Activated T-helper 17 cell treated with anti-CD3 and anti-CD28 coated beads, Interleukin-2, amount 50 U/mL, for 72 hours (primary cell): ENCODE measurements around the gene FANK1. TPM values are rescaled to one million over a fixed set of nuclear protein-coding genes. Genes with fewer than 3 reads are reported as not detected.
"Not testable (repeated sequence)": the region's sequence is repeated elsewhere in the genome, so short reads cannot be mapped to it uniquely, and the experiment has no call there.

Source experiments
- ATAC-seq: fragments of 150-1000 bp; cut with Tn5 transposase; replicated peaks from 2 replicates; pipeline ENCODE4 v1.10.0; 2021; ENCODE audit warnings: mild to moderate bottlenecking, moderate library complexity
- H3K27ac Mint-ChIP-seq: one replicate; pipeline ENCODE4 v1.8.0; 2022; ENCODE audit warnings: mixed read lengths
- H3K27me3 Mint-ChIP-seq: one replicate; pipeline ENCODE4 v1.8.0; 2022; ENCODE audit warnings: mixed read lengths
- H3K36me3 Mint-ChIP-seq: one replicate; pipeline ENCODE4 v1.8.0; 2022; ENCODE audit warnings: low read depth, mild to moderate bottlenecking, mixed read lengths
- H3K4me1 Mint-ChIP-seq: one replicate; pipeline ENCODE4 v1.8.0; 2022; ENCODE audit warnings: mixed read lengths
- H3K4me3 Mint-ChIP-seq: one replicate; pipeline ENCODE4 v1.8.0; 2022; ENCODE audit warnings: mild to moderate bottlenecking, mixed read lengths
- H3K9me3 Mint-ChIP-seq: one replicate; pipeline ENCODE4 v1.8.0; 2022; ENCODE audit warnings: mixed read lengths
- total RNA-seq, 2 donors: library from RNA; stranded (reverse); gene quantifications; one replicate each; pipeline ENCODE4 v1.2.3, GENCODE V29; 2022

FANK1 gene
- total RNA-seq, 2 donors from 2014 or later = 1.2 to 4.7 TPM

DNA sequence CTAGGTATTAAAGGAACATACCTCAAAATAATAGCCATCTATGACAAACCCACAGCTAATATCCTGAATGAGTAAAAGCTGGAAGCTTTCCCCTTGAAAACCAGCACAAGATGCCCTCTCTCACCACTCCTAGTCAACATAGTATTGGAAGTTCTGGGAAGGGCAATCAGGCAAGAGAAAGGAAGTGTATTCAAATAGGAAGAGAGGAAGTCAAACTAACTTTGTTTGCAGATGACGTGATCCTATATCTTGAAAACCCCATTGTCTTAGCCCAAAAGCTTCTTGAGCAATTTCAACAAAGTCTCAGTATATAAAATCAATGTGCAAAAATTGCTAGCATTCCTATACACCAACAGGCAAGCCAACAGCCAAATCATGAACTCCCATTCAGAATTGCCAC, 131.3 kb downstream of the FANK1 start:
- ATAC-seq = no peak
- Mint-ChIP-seq H3K27ac (no peak overlapping the region), H3K4me1 (no peaks in the 10 kb centered on the region), H3K36me3 (peaks cover 7% of the 10 kb centered on the region), H3K4me3 (no peak overlapping the region), H3K9me3 (peaks cover 15% of the 10 kb centered on the region), H3K27me3 (peaks cover 3% of the 10 kb centered on the region)

DNA sequence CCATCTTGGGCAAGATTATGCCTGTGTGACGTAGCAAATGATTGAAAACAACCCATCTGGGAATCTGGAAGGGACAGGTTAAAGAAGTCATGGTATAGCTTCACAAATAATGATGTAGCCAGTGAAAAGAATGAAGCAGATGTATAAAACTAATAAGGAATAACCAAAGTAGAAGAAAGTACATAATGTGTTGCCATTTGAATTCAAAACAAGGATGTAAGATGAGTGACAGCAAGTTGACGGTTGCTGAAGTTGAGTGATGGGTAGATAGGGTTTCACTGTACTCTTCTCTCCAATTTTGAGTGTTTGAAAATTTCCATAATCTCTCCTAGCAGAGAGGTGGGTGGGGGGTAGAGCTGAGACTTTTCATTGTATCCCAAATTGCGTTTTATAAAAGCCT, 133.6 kb downstream of the FANK1 start:
- Mint-ChIP-seq H3K9me3 (peaks cover 21% of the 10 kb centered on the region), H3K4me3 (no peak overlapping the region), H3K27me3 (no peaks in the 10 kb centered on the region), H3K27ac (no peak overlapping the region), H3K36me3 (peaks cover 12% of the 10 kb centered on the region), H3K4me1 (no peaks in the 10 kb centered on the region)
- no peak for ATAC-seq

DNA sequence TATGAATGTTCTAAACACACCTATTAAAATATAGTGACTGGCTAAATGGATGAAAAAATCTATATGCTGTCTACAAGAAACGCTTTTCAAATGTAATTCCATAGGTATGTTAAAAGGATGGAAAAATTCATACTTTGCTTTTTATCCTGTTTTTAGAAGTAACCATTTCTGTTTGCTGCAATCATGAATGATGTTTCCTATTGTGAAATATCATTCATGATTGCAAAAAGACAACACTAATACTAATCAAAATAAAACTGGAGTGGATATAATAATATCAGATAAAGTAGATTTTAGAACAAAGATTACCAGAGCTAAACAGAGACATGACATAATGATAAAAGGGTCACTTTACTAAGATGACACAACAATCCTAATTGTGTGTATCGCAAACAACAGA, 138.2 kb downstream of the FANK1 start:
- Mint-ChIP-seq H3K27ac (no peak overlapping the region), H3K36me3 (peaks cover 9% of the 10 kb centered on the region), H3K9me3 (peaks cover 6% of the 10 kb centered on the region), H3K4me3 (no peak overlapping the region), H3K27me3 (no peaks in the 10 kb centered on the region), H3K4me1 (no peaks in the 10 kb centered on the region)
- ATAC-seq = no peak

DNA sequence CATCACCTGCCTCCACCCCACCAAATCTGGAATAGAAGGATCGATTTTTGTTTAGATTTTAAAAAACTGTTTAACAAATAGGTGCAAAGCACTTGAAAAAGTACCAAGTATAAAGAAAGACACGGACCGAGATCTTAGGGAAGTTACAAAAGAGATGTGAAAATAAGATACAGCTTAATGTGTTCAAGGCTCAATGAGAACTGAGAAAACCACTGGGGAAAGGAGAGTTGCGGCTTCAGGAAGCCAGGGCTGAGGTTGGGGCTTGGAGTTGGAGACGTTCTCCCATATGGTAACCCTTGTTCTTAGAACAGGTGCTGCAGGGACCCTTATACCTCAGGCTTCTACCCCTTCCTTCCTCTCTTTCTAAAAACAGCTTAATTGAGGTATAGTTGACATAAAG, 140.2 kb downstream of the FANK1 start:
- no peak overlapping the region for H3K27ac Mint-ChIP-seq
- peaks cover 4% of the 10 kb centered on the region for H3K4me1 Mint-ChIP-seq
- H3K36me3 Mint-ChIP-seq = peaks cover 5% of the 10 kb centered on the region
- peaks cover 6% of the 10 kb centered on the region for H3K9me3 Mint-ChIP-seq
- ATAC-seq = no peak
- no peak overlapping the region for H3K4me3 Mint-ChIP-seq
- H3K27me3 Mint-ChIP-seq = no peaks in the 10 kb centered on the region

DNA sequence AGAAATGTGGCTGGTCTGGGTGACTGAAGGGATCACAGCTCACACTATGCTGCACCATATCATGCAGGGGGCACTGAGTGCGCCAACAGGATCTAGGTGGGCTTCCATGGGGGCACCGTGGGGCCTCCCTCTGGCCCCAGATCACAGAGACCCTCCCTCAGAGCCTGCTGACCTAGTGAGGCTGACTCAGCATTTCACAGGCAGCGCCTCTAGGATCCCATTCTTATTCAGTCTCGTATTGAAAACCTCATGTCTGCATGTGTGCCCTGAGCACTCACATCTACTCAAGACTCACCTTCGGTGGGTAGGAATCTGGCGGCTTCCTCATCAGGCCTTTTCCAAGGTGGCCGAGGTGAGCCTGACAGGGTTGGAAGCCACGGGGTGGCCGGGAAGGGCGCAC, 141.6 kb downstream of the FANK1 start:
- Mint-ChIP-seq H3K4me3 (no peak overlapping the region), H3K27me3 (no peaks in the 10 kb centered on the region), H3K27ac (no peak overlapping the region), H3K36me3 (peaks cover 5% of the 10 kb centered on the region), H3K9me3 (peaks cover 6% of the 10 kb centered on the region), H3K4me1 (peaks cover 12% of the 10 kb centered on the region)
- no peak for ATAC-seq

DNA sequence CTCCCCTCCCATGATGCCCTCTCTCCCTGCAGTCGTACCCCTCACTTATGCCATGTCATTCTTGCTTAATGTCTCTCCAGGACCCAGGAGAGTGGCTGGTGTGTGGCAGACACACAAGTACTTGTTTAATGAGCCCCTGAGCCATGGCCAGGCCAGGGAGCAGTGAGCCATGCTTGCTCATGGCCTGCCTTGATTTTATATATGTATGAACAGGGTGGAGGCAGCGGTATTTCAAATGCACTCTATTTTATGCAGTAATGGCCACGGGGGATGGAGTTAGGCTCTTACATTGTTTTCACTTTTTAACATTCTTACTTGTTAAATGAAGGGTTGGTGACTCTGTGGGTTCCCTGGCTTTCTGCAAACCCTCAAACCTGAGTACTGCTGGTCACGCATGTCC, 144.8 kb downstream of the FANK1 start:
- Mint-ChIP-seq H3K9me3 (no peaks in the 10 kb centered on the region), H3K4me3 (peak overlapping the region; percentile 62), H3K27me3 (no peaks in the 10 kb centered on the region), H3K4me1 (peaks cover 12% of the 10 kb centered on the region), H3K36me3 (no peaks in the 10 kb centered on the region), H3K27ac (peak overlapping the region; percentile 97)
- no peak for ATAC-seq

DNA sequence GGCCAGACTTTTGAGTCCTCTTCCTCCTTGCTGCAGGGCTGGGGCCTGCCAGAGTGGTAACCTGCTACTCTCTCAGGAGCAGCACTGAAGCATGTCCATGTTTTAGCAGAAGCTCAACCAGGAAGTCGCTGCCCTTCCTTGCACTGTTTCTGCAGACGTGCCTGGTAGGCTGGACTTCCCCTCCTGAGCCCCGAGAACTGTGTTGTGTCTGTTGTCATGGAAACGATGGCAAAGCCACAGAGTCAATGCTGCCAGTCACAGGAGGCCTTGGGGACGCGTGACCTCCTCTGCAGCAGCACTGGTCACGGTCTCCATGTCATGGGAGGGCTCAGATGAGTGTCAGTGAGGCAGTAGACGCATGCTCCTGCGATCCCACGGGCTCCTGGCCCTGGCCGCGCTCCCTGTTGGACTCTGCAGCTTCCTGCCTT, 145.5 kb downstream of the FANK1 start:
- Mint-ChIP-seq H3K36me3 (no peaks in the 10 kb centered on the region), H3K27ac (peak overlapping the region; percentile 97), H3K4me1 (peaks cover 12% of the 10 kb centered on the region), H3K9me3 (no peaks in the 10 kb centered on the region), H3K27me3 (no peaks in the 10 kb centered on the region), H3K4me3 (peak overlapping the region; percentile 62)
- ATAC-seq = peak; percentile 98

DNA sequence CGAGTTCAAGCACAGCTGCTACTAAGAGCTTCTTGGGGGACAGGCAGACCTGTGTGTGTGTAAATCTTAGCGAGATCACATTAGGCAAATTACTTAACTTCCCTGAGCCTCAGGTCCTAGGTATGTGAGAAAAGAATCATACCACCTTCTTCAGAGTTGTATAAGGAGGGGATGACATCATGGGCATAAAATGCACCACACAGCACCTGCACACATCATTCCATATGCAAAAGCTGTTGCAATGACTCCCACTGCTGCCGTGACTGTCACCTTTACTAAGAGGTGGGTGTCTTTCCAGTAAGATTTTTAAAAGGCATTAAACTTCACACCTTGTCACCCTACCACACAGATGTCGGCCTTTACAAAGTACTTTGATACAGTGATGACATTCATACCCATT, 146.0 kb downstream of the FANK1 start:
- no peak for ATAC-seq
- Mint-ChIP-seq H3K9me3 (no peaks in the 10 kb centered on the region), H3K27ac (peak overlapping the region; percentile 97), H3K27me3 (no peaks in the 10 kb centered on the region), H3K36me3 (no peaks in the 10 kb centered on the region), H3K4me3 (peak overlapping the region; percentile 62), H3K4me1 (peaks cover 12% of the 10 kb centered on the region)

DNA sequence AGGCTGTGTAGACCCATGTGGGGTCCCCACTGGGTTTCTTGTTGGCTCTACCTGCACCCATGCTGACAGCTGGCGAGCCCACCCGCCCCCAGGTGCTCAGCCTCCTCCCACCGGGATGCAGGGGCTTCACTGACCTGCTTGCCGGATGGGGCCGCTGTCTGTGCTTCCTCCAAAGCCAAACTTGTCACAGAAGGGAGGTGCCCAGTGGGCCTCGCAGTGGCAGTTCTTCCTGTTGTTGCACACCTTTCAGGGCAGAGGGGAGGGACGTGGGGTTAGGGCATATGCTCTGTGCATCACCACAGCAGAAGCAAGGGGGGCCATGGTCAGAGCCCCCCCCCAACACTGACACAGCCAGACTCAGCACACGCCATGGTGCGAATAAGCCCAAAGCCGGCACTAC, 146.5 kb downstream of the FANK1 start:
- ATAC-seq = no peak
- Mint-ChIP-seq H3K27ac (peak overlapping the region; percentile 97), H3K9me3 (no peaks in the 10 kb centered on the region), H3K36me3 (no peaks in the 10 kb centered on the region), H3K4me1 (peaks cover 12% of the 10 kb centered on the region), H3K4me3 (no peak overlapping the region), H3K27me3 (no peaks in the 10 kb centered on the region)

DNA sequence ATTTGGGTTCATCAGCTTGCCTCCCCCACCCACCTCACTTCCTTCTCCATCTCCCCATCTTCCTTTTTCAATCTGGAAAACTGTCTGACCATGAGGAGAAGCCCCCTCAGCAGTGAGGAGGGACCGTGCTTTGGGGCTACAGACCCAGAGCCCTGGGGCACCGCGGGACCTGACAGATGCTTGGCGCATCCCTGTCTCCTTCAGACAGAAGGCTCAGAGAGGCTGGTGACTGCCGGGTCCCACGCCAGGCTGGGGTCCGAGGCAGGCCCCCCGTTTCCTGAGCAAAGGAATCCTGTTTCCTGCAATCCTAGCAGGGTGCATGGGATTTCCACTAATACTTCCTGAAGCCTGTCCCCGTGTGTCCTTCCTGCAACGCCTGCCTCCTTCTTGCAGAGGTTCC, 147.0 kb downstream of the FANK1 start:
- H3K4me1 Mint-ChIP-seq = peaks cover 12% of the 10 kb centered on the region
- H3K9me3 Mint-ChIP-seq = no peaks in the 10 kb centered on the region
- H3K27me3 Mint-ChIP-seq = no peaks in the 10 kb centered on the region
- no peak for ATAC-seq
- H3K27ac Mint-ChIP-seq = no peak overlapping the region
- no peaks in the 10 kb centered on the region for H3K36me3 Mint-ChIP-seq
- no peak overlapping the region for H3K4me3 Mint-ChIP-seq

DNA sequence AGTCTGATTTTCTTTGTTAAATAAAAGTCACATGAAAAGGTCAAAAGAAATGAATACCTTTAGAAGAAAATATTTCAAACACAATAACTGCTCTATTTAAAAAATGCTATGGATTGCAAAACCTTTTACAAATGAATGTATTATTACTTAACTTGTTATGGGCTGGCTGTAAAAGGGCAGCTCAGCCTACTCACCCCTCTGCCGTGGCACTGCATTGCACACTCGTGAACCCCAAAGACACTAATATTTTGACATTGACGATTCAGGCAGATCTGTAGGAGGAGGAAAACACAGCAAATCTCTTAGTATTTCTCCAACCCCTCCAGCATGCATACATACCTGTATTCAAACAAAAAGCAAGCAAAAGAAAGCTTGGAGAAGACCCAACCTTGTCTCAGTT, 149.5 kb downstream of the FANK1 start:
- no peaks in the 10 kb centered on the region for H3K9me3 Mint-ChIP-seq
- H3K27me3 Mint-ChIP-seq = no peaks in the 10 kb centered on the region
- ATAC-seq = no peak
- no peaks in the 10 kb centered on the region for H3K36me3 Mint-ChIP-seq
- H3K4me1 Mint-ChIP-seq = peaks cover 12% of the 10 kb centered on the region
- H3K4me3 Mint-ChIP-seq = no peak overlapping the region
- H3K27ac Mint-ChIP-seq = no peak overlapping the region

DNA sequence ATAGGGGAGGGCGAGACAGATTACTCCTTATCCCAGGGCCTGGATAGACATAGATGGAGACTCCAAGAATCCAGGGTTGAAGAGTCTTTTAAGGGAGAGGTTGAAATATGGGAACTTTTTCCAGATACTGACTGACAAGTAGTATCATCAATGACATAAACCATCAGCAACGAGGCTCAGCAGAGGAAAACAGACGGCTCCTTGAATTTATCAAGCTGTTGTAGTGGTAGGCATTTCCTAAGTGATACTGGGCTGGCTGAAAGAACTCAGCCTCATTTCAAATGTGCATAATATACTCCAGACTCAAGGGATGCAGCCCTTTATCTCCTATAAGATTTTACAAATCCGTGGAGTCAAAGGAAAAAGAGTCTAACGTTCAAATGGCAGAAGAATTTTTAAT, 150.5 kb downstream of the FANK1 start:
- no peak overlapping the region for H3K4me3 Mint-ChIP-seq
- no peak for ATAC-seq
- H3K4me1 Mint-ChIP-seq = peaks cover 7% of the 10 kb centered on the region
- no peaks in the 10 kb centered on the region for H3K36me3 Mint-ChIP-seq
- no peak overlapping the region for H3K27ac Mint-ChIP-seq
- no peaks in the 10 kb centered on the region for H3K9me3 Mint-ChIP-seq
- no peaks in the 10 kb centered on the region for H3K27me3 Mint-ChIP-seq

DNA sequence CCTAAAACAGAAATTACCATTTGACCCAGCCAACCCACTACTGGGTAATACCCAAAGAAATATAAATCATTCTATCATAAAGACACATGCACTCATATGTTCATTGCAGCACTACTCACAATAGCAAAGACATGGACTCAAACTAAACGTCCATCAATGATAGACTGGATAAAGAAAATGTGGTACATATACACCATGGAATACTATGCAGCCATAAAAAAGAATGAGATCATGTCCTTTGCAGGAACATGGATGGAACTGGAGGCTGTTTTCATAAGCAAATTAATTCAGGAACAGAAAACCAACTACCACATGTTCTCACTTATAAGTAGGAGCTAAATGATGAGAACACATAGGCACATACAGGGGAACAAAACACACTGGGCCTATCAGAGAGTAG, 151.4 kb downstream of the FANK1 start:
- H3K36me3 Mint-ChIP-seq, H3K4me1 Mint-ChIP-seq, H3K9me3 Mint-ChIP-seq, H3K4me3 Mint-ChIP-seq, H3K27ac Mint-ChIP-seq, ATAC-seq, H3K27me3 Mint-ChIP-seq: not testable (repeated sequence)

DNA sequence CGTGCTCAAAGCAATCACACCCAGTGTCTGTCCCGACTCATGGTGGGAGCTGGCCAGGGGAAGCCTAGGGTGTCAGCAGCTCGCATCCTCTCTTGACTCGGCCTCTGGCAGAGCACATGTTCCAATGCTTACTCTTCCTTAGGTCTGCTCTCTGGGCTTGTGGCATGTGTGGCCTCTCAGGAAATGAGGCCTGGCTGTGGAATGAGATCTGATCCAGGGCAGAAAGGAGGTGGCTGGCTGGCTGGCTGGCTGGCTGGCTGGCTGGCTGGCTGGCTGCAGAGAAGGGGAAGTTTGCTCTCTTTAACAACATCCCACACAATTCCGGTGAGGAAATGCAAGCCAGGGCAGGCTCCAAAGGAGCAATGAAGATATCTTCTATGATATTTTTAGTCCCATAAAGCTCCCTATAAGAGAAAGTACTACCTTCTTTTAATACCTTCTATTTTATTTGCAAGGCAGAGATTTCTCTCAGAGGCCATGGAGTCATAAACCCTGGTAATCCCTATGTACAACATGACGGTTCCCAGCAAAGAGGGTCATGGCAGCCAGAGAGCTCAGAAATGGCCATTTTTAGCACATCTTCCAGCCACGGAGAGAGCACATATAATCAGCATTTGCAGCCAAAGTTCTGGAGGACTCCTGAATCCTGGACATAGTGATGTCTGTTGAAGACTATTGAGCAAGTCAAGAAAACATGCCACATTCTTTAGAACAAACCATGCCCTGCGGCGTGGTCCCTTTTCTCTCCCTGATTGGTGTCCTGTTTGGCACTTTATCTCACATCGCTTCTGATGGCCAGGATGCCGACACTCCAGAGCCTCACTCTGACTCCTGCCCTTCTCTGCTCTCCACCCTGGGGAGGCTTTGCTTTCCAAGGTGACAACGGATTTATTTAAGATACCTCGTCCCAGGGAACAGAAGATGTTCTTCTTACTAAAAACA, 153.7 kb downstream of the FANK1 start:
- ATAC-seq = no peak
- no peaks in the 10 kb centered on the region for H3K9me3 Mint-ChIP-seq

DNA sequence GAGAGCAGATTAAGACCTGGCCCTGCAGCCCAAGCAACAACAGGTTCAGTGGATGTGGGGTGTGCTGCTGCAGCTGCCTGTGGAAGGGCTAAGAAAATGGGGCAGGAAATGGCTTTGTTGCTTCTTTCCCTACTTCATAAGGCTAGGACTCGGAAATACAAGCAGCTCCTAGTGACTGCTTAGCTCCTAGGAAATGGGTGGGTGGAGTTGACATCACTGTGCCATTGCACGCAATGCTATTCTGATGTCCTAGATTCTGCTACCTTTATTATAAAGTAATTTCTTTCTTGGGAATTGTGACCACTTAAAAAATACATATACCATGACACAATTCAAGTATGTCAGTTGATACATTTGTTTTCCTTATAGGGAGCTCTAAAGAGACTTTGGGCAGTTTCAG, 155.8 kb downstream of the FANK1 start:
- H3K27me3 Mint-ChIP-seq = no peaks in the 10 kb centered on the region

More for the DNA sequence above, 153.7 kb downstream of the FANK1 start:
- Mint-ChIP-seq H3K4me1 (no peaks in the 10 kb centered on the region), H3K27ac (no peak overlapping the region), H3K4me3 (no peak overlapping the region), H3K36me3 (no peaks in the 10 kb centered on the region), H3K27me3 (no peaks in the 10 kb centered on the region)

More for the DNA sequence above, 155.8 kb downstream of the FANK1 start:
- Mint-ChIP-seq H3K36me3 (no peaks in the 10 kb centered on the region), H3K4me1 (no peaks in the 10 kb centered on the region), H3K4me3 (no peak overlapping the region), H3K9me3 (no peaks in the 10 kb centered on the region), H3K27ac (no peak overlapping the region)
- no peak for ATAC-seq
